Measurements from ENCODE around the gene C5orf47. TPM values are rescaled to one million over a fixed set of nuclear protein-coding genes. Genes with fewer than 3 reads are reported as not detected.

C5orf47 gene, protein sequence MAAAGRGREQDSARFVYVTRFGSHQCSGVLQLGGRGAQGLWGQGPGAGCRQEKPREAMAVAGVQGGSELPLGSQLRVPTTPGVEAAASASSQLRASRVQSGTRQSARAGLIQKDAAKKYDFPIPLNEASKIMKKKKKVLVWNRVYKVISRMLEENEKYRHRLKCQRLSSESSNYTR
- not detected in 2 replicates for total RNA-seq (2022)
- percentile 10 among the genes with signal in this experiment for Bru-seq, nascent RNA
- BruChase-seq, experiment 1, labeled RNA remaining after a 6-hour chase = percentile 17 among the genes with signal in this experiment
- percentile 25 among the genes with signal in this experiment for BruChase-seq, experiment 2, labeled RNA remaining after a 2-hour chase
- long read RNA-seq = 0 reads

DNA sequence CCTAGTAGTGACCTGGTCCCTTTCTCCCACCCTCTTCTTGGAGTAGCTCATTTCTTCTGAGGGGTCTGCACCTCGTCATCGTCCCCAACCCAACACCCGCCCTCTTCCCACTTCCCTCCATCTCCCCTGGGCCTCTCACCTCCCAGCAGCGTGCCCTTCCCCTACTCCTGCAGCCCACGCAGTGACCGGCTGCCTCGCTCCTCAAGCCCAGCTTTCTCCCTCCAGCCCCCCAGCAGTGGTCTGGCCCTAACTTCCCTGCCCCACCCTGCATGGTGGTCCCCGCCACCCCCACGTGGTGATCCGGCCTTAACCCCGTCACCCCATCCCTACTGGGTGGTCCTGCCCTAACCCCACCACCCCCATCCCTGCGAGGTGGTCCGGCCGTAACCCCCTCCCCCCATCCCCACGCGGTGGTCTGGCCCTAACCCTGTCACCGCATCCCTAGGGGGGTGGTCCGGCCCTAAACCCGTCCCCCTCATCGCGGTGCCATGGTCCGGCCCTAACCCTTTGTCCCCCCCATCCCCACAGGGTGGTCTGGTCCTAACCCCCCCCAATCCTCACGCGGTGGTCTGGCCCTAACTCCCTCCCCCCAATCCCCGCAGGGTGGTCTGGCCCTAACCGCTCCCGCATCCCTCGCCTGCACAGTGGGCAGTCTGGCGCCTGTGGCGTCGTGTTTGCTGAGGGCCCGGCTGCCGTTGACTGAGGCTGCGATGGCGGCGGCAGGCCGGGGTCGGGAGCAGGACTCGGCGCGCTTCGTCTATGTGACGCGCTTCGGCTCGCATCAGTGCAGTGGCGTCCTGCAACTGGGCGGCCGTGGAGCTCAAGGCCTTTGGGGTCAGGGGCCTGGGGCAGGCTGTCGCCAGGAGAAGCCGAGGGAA lies at the start of gene C5orf47:
C5orf47 (plus strand) TSS at position 617 of the 878 bp plus-strand sequence; CDS start at position 711, 94 bp downstream.
- BruUV-seq (replicated peaks) = no TSS peak
- intact Hi-C loops (cut with micrococcal nuclease; ENCODE audit: unreplicated experiment) = no loop called here
- Mint-ChIP-seq H3K4me3 (ENCODE audit: low read depth, unreplicated experiment) (no peak within 1 kb of the TSS), H3K27me3 (ENCODE audit: unreplicated experiment) (peaks cover 30% of the 10 kb centered on the region), H3K4me1 (ENCODE audit: low read depth, unreplicated experiment) (no peaks in the 10 kb centered on the region), H3K9me3 (ENCODE audit: low read depth, unreplicated experiment) (no peaks in the 10 kb centered on the region), H3K27ac (ENCODE audit: unreplicated experiment) (no peak within 1 kb of the TSS), H3K36me3 (ENCODE audit: insufficient read depth, unreplicated experiment) (no peaks in the 10 kb centered on the region)
- CTCF ChIA-PET = no interaction called here
- DNase-seq = no peak
- TF ChIP-seq, protein P1, sequence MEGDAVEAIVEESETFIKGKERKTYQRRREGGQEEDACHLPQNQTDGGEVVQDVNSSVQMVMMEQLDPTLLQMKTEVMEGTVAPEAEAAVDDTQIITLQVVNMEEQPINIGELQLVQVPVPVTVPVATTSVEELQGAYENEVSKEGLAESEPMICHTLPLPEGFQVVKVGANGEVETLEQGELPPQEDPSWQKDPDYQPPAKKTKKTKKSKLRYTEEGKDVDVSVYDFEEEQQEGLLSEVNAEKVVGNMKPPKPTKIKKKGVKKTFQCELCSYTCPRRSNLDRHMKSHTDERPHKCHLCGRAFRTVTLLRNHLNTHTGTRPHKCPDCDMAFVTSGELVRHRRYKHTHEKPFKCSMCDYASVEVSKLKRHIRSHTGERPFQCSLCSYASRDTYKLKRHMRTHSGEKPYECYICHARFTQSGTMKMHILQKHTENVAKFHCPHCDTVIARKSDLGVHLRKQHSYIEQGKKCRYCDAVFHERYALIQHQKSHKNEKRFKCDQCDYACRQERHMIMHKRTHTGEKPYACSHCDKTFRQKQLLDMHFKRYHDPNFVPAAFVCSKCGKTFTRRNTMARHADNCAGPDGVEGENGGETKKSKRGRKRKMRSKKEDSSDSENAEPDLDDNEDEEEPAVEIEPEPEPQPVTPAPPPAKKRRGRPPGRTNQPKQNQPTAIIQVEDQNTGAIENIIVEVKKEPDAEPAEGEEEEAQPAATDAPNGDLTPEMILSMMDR (IDR thresholded peaks at IDR 0.05; ENCODE audit: unreplicated experiment) = no peak

DNA sequence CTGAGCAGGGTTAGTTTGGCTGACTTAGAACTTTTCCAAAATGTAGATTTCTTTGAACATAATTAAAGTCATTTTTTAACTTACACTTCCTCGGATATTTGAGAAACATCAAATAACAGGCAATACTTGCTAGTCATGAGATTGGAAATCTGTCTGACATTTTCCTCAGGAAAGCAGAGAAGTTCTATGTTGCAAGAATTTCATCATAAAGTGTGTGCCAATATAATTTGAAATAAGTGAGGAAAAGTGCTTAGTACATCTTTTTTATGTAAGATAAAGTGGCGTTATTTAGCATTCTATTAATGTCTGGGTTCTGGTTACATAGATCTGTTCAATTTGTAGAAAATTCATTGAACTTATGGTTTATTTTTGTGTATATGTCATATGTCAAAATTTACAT lies 48.7 kb upstream of the C5orf47 start:
- no peak for DNase-seq
- CTCF ChIA-PET = interaction anchor here (0.6 kb wide), 1 partner anchor 1619 kb away, joined by 3 read pairs; no protein-coding TSS in a partner anchor
- no peak overlapping the region for H3K27ac Mint-ChIP-seq (ENCODE audit: unreplicated experiment)
- BruUV-seq (replicated peaks) = no TSS peak
- no peaks in the 10 kb centered on the region for H3K36me3 Mint-ChIP-seq (ENCODE audit: insufficient read depth, unreplicated experiment)
- H3K4me3 Mint-ChIP-seq (ENCODE audit: low read depth, unreplicated experiment) = no peak overlapping the region
- peaks cover 28% of the 10 kb centered on the region for H3K4me1 Mint-ChIP-seq (ENCODE audit: low read depth, unreplicated experiment)
- intact Hi-C loops (cut with micrococcal nuclease; ENCODE audit: unreplicated experiment) = no loop called here
- H3K27me3 Mint-ChIP-seq (ENCODE audit: unreplicated experiment) = no peaks in the 10 kb centered on the region
- TF ChIP-seq, protein P1 (IDR thresholded peaks at IDR 0.05; ENCODE audit: unreplicated experiment) = no peak
- no peaks in the 10 kb centered on the region for H3K9me3 Mint-ChIP-seq (ENCODE audit: low read depth, unreplicated experiment)

DNA sequence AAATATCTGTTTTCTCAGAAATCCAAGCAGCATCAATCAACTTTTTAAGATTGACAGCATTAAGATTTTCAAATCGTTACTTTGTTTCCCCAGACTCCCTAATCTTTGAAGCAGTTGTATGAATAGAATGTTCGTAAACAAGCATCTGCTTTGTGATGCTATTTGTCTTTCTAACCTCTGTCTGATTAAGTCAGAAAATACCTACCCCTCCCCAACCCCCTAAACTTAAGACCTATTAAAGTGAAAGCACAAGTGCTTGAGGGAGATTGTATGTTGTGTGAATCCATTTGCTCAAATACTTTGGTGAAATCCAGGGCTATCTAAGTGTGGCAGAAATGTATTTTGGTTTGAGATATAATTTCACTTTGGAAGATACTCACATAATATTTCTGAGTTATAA lies 47.9 kb upstream of the C5orf47 start:
- Mint-ChIP-seq H3K36me3 (ENCODE audit: insufficient read depth, unreplicated experiment) (no peaks in the 10 kb centered on the region), H3K27ac (ENCODE audit: unreplicated experiment) (no peak overlapping the region), H3K4me1 (ENCODE audit: low read depth, unreplicated experiment) (peaks cover 28% of the 10 kb centered on the region), H3K4me3 (ENCODE audit: low read depth, unreplicated experiment) (no peak overlapping the region), H3K9me3 (ENCODE audit: low read depth, unreplicated experiment) (no peaks in the 10 kb centered on the region), H3K27me3 (ENCODE audit: unreplicated experiment) (no peaks in the 10 kb centered on the region)
- TF ChIP-seq, protein P1 (IDR thresholded peaks at IDR 0.05; ENCODE audit: unreplicated experiment) = no peak
- intact Hi-C loops (cut with micrococcal nuclease; ENCODE audit: unreplicated experiment) = no loop called here
- no TSS peak for BruUV-seq (replicated peaks)
- DNase-seq = no peak
- CTCF ChIA-PET = no interaction called here

DNA sequence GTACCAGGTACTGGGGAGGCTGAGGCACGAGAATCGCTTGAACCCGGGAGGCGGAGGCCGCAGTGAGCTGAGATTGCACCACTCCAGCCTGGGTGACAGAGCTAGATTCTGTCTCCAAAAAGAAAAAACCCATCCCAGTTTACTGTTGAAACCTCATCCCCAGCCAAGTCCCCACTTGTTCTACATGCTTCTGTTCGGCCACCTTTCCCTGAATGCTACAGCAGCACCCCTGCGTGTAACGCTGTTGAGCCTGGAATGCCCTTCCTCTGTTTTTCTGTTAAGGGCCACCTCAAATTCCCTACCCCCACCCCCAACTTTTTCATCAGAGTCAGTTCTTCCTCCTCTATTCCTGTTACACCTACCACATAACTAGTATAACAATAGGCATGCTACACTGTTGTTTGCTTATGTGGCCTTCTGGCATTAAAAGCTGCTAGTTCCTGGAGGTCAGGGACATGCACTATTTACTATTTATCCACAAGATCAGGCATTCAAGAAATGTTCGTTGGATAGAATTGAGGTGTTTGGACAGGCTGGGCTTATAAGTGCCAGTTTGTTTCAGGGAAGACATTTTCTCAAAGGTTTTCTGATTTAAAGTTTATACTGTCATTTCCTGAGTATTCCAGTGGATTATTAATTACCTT lies 47.1 kb upstream of the C5orf47 start:
- Mint-ChIP-seq H3K27ac (ENCODE audit: unreplicated experiment) (peak overlapping the region; percentile 89), H3K4me1 (ENCODE audit: low read depth, unreplicated experiment) (peaks cover 28% of the 10 kb centered on the region), H3K4me3 (ENCODE audit: low read depth, unreplicated experiment) (peak overlapping the region; percentile 46), H3K27me3 (ENCODE audit: unreplicated experiment) (no peaks in the 10 kb centered on the region), H3K9me3 (ENCODE audit: low read depth, unreplicated experiment) (no peaks in the 10 kb centered on the region), H3K36me3 (ENCODE audit: insufficient read depth, unreplicated experiment) (no peaks in the 10 kb centered on the region)
- BruUV-seq (replicated peaks) = no TSS peak
- TF ChIP-seq, protein P1 (IDR thresholded peaks at IDR 0.05; ENCODE audit: unreplicated experiment) = no peak
- CTCF ChIA-PET = interaction anchor here (1.4 kb wide), 1 partner anchor 31 kb away, joined by 4 read pairs; no protein-coding TSS in a partner anchor
- DNase-seq = no peak
- intact Hi-C loops (cut with micrococcal nuclease; ENCODE audit: unreplicated experiment) = loop anchor here (1.0 kb wide), 1 partner anchor 9 kb away; no protein-coding TSS in a partner anchor
